ENCODE measurements around the gene TJP1. TPM values are rescaled to one million over a fixed set of nuclear protein-coding genes. Genes with fewer than 3 reads are reported as not detected.
A peak's percentile ranks its signal among the peaks of the same experiment; 100 is the strongest.

TJP1 gene
- polyA plus RNA-seq, 1 donor (not counting 4 experiments of a cell fraction or from before 2014, with no cell fraction given), result 54.7 TPM

DNA sequence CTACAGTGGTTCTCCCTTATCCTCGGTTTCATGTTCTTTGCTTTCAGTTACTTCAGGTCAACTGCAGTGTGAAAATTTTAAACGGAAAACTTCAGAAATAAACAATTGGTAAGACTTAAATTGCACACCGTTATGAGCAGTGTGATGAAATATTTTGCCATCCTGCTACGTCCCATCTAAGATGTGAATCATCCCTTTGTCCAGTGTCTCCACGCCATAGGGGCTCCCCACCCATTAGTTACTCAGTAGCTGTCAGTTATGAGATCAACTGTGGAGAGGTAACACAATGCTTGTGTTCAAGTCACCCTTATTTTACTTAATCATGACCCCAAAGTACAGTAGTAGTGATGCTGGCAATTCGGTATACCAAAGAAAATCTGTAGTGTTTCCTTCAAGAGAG lies 47.4 kb downstream of the TJP1 start:
- Histone ChIP-seq H3K27me3 (ENCODE audit: control insufficient read depth, extremely low read depth, insufficient read depth, low read length) (no peaks in the 10 kb centered on the region), H3K4me1 (ENCODE audit: control insufficient read depth, extremely low read depth, insufficient read depth, low read length) (peaks cover 20% of the 10 kb centered on the region), H3K79me2 (ENCODE audit: control insufficient read depth, insufficient read depth, low read length) (peaks cover 70% of the 10 kb centered on the region), H3K9me1 (ENCODE audit: control insufficient read depth, extremely low read depth, insufficient read depth, low read length) (no peaks in the 10 kb centered on the region), H2AFZ (ENCODE audit: control insufficient read depth, low read length) (no peak overlapping the region), H3K9ac (ENCODE audit: control insufficient read depth, extremely low read depth, insufficient read depth, low read length) (no peak overlapping the region), H3K27ac (ENCODE audit: control insufficient read depth, insufficient read depth, low read length) (peak overlapping the region; percentile 66), H3K9me3 (ENCODE audit: control insufficient read depth, low read depth, low read length) (no peaks in the 10 kb centered on the region), H3K4me3 (ENCODE audit: control insufficient read depth in 2 of 3, extremely low read depth in 1 of 3, insufficient read depth in 2 of 3, low read depth in 1 of 3, low read length in 3 of 3) (no peak overlapping the region), H4K20me1 (ENCODE audit: control insufficient read depth, extremely low read depth, insufficient read depth, low read length) (no peaks in the 10 kb centered on the region), H3K4me2 (ENCODE audit: control insufficient read depth, extremely low read depth, insufficient read depth, low read depth, low read length) (peak overlapping the region; percentile 26), H3K36me3 (ENCODE audit: control insufficient read depth in 2 of 2, extremely low read depth in 1 of 2, insufficient read depth in 2 of 2, low read length in 2 of 2) (peaks cover 1 to 5% of the 10 kb centered on the region in 2 experiments)
- no peak for TF ChIP-seq EZH2 (IDR thresholded peaks at IDR 0.05; ENCODE audit: low read length)
- TF ChIP-seq, protein P1, sequence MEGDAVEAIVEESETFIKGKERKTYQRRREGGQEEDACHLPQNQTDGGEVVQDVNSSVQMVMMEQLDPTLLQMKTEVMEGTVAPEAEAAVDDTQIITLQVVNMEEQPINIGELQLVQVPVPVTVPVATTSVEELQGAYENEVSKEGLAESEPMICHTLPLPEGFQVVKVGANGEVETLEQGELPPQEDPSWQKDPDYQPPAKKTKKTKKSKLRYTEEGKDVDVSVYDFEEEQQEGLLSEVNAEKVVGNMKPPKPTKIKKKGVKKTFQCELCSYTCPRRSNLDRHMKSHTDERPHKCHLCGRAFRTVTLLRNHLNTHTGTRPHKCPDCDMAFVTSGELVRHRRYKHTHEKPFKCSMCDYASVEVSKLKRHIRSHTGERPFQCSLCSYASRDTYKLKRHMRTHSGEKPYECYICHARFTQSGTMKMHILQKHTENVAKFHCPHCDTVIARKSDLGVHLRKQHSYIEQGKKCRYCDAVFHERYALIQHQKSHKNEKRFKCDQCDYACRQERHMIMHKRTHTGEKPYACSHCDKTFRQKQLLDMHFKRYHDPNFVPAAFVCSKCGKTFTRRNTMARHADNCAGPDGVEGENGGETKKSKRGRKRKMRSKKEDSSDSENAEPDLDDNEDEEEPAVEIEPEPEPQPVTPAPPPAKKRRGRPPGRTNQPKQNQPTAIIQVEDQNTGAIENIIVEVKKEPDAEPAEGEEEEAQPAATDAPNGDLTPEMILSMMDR (optimal IDR thresholded peaks at IDR 0.05 in 1 of 3, IDR thresholded peaks at IDR 0.05 in 1 of 3, conservative IDR thresholded peaks at IDR 0.05 in 1 of 3; ENCODE audit: extremely low read depth in 1 of 3, insufficient read depth in 2 of 3, low read length in 3 of 3), result no peak
- peak; percentile 78 for FAIRE-seq
- dilution Hi-C loops (cut with MboI; ENCODE audit: extremely low pct_ligation_motif_present, low sequenced_read_pairs), result no loop called here
- peak; percentile 21 for DNase-seq (ENCODE audit: low read depth, low spot score)

DNA sequence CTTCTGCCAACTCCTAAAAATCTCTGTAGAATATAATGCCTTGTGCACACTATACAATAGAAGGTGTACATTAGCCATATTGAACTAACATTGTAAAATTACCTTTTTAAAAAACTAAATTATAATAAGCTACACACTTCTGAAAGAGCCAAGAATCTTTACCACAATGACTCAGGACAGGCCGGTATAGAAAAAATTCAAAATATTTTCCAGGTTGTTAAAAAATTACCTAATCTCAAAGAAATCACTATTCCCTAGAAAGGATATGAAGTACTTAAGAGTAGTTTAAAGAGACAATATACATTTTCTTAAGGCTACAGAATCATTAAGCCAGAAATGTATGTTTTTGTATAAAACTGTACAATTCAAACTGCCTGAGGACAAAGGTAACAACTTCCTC lies 48.5 kb downstream of the TJP1 start:
- dilution Hi-C loops (cut with MboI; ENCODE audit: extremely low pct_ligation_motif_present, low sequenced_read_pairs), result no loop called here
- no peak for FAIRE-seq

More for the DNA sequence above, 48.5 kb downstream of the TJP1 start:
- no peaks in the 10 kb centered on the region for H3K27me3 ChIP-seq (ENCODE audit: control insufficient read depth, extremely low read depth, insufficient read depth, low read length)
- no peak overlapping the region for H3K9ac ChIP-seq (ENCODE audit: control insufficient read depth, extremely low read depth, insufficient read depth, low read length)
- no peak overlapping the region for H2AFZ ChIP-seq (ENCODE audit: control insufficient read depth, low read length)
- peak overlapping the region; percentile 66 for H3K27ac ChIP-seq (ENCODE audit: control insufficient read depth, insufficient read depth, low read length)
- no peaks in the 10 kb centered on the region for H3K9me1 ChIP-seq (ENCODE audit: control insufficient read depth, extremely low read depth, insufficient read depth, low read length)
- DNase-seq (ENCODE audit: low read depth, low spot score), result no peak
- no peaks in the 10 kb centered on the region for H3K9me3 ChIP-seq (ENCODE audit: control insufficient read depth, low read depth, low read length)
- H3K36me3 ChIP-seq (ENCODE audit: control insufficient read depth in 2 of 2, extremely low read depth in 1 of 2, insufficient read depth in 2 of 2, low read length in 2 of 2), result peaks cover 8 to 11% of the 10 kb centered on the region in 2 experiments
- H3K4me3 ChIP-seq (ENCODE audit: control insufficient read depth in 2 of 3, extremely low read depth in 1 of 3, insufficient read depth in 2 of 3, low read depth in 1 of 3, low read length in 3 of 3), result no peak overlapping the region
- peak overlapping the region; percentile 48 for H3K4me2 ChIP-seq (ENCODE audit: control insufficient read depth, extremely low read depth, insufficient read depth, low read depth, low read length)
- H4K20me1 ChIP-seq (ENCODE audit: control insufficient read depth, extremely low read depth, insufficient read depth, low read length), result no peaks in the 10 kb centered on the region
- TF ChIP-seq, protein P1 (optimal IDR thresholded peaks at IDR 0.05 in 1 of 3, IDR thresholded peaks at IDR 0.05 in 1 of 3, conservative IDR thresholded peaks at IDR 0.05 in 1 of 3; ENCODE audit: extremely low read depth in 1 of 3, insufficient read depth in 2 of 3, low read length in 3 of 3), result no peak
- no peak for TF ChIP-seq EZH2 (IDR thresholded peaks at IDR 0.05; ENCODE audit: low read length)
- peaks cover 20% of the 10 kb centered on the region for H3K4me1 ChIP-seq (ENCODE audit: control insufficient read depth, extremely low read depth, insufficient read depth, low read length)
- H3K79me2 ChIP-seq (ENCODE audit: control insufficient read depth, insufficient read depth, low read length), result peaks cover 61% of the 10 kb centered on the region
